Measurements from ENCODE around the gene PCDH9.

Gene PCDH9

DNA sequence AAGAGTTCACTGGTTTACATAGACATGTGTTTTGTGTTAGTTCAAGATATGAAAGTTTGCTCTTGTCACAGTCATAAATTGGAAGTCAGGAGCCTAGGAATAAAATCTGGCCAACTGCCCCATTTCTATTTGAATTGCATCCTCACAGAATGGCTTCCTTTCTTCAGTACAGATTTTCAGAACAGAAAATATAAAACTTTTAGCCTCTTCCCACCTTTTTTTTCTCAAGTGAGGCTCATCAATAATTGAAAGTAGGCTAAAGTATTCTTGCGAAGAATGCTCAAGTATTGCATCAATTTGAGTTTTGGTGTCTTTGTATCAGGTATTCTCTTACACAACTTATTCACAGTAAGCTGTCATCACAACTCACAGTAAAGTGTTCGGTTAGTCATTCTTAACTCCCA, 802.7 kb downstream of the PCDH9 start:
- Histone ChIP-seq H3K4me3 (ENCODE audit: low read length, poor library complexity, severe bottlenecking) (no peak overlapping the region), H3K4me1 (ENCODE audit: insufficient read depth, low read length, poor library complexity, severe bottlenecking) (no peaks in the 10 kb centered on the region), H2AFZ (ENCODE audit: low read length) (no peak overlapping the region), H3K36me3 (ENCODE audit: insufficient read depth, low read length) (no peaks in the 10 kb centered on the region), H3K9ac (ENCODE audit: low read depth, low read length, poor library complexity, severe bottlenecking) (no peak overlapping the region), H3K9me2 (replicated peaks; ENCODE audit: low read depth, low read length) (no peaks in the 10 kb centered on the region), H3K27me3 (ENCODE audit: insufficient read depth, low read length, poor library complexity, severe bottlenecking) (no peaks in the 10 kb centered on the region), H3K9me3 (ENCODE audit: insufficient read depth, low read depth, low read length) (no peaks in the 10 kb centered on the region), H3K79me2 (ENCODE audit: insufficient read depth, low read length) (no peaks in the 10 kb centered on the region), H3F3A (ENCODE audit: low read depth) (no peaks in the 10 kb centered on the region), H4K20me1 (ENCODE audit: insufficient read depth, low read length, poor library complexity, severe bottlenecking) (no peaks in the 10 kb centered on the region), H3K4me2 (ENCODE audit: low read depth, low read length, poor library complexity, severe bottlenecking) (no peak overlapping the region)
- TF ChIP-seq EZH2phosphoT487 (IDR thresholded peaks at IDR 0.05; ENCODE audit: borderline replicate concordance) (no peak), CTCF (conservative IDR thresholded peaks at IDR 0.05; ENCODE audit: low read length) (no peak)

- Histone ChIP-seq H3K9ac (ENCODE audit: low read depth, low read length, poor library complexity, severe bottlenecking) (no peak overlapping the region), H2AFZ (ENCODE audit: low read length) (no peak overlapping the region), H3K4me2 (ENCODE audit: low read depth, low read length, poor library complexity, severe bottlenecking) (no peak overlapping the region), H3K27me3 (ENCODE audit: insufficient read depth, low read length, poor library complexity, severe bottlenecking) (no peaks in the 10 kb centered on the region), H3K36me3 (ENCODE audit: insufficient read depth, low read length) (no peaks in the 10 kb centered on the region), H3K4me3 (ENCODE audit: low read length, poor library complexity, severe bottlenecking) (no peak overlapping the region), H3K9me2 (replicated peaks; ENCODE audit: low read depth, low read length) (no peaks in the 10 kb centered on the region), H3F3A (ENCODE audit: low read depth) (no peaks in the 10 kb centered on the region), H3K79me2 (ENCODE audit: insufficient read depth, low read length) (no peaks in the 10 kb centered on the region), H3K9me3 (ENCODE audit: insufficient read depth, low read depth, low read length) (no peaks in the 10 kb centered on the region), H4K20me1 (ENCODE audit: insufficient read depth, low read length, poor library complexity, severe bottlenecking) (no peaks in the 10 kb centered on the region), H3K4me1 (ENCODE audit: insufficient read depth, low read length, poor library complexity, severe bottlenecking) (no peaks in the 10 kb centered on the region)
- TF ChIP-seq EZH2phosphoT487 (IDR thresholded peaks at IDR 0.05; ENCODE audit: borderline replicate concordance) (no peak), CTCF (conservative IDR thresholded peaks at IDR 0.05; ENCODE audit: low read length) (no peak)
Measured at GRCh38 chr13:66425741-66426140, 804.4 kb downstream of the PCDH9 start.

DNA sequence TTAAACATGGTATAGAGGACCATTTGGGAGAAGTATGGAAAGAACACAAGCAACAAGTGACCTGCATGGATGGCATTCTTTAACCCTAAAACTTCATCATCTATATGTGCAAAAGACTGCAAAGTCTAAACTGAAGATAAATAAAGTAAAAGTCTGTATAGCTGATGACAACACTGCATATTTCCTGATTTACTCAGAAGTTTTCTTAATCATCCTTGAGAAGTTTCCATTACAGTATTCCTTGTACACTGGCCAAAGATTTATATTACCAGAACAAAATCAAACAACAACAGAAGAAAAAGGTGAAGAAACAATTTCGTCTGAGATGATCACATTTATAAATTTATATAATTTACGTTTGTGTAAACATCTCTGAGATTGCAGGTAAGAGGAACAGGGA, 805.7 kb downstream of the PCDH9 start:
- Histone ChIP-seq H3K4me2 (ENCODE audit: low read depth, low read length, poor library complexity, severe bottlenecking) (no peak overlapping the region), H3K4me1 (ENCODE audit: insufficient read depth, low read length, poor library complexity, severe bottlenecking) (no peaks in the 10 kb centered on the region), H2AFZ (ENCODE audit: low read length) (no peak overlapping the region), H3F3A (ENCODE audit: low read depth) (no peaks in the 10 kb centered on the region), H3K4me3 (ENCODE audit: low read length, poor library complexity, severe bottlenecking) (no peak overlapping the region), H4K20me1 (ENCODE audit: insufficient read depth, low read length, poor library complexity, severe bottlenecking) (no peaks in the 10 kb centered on the region), H3K9me3 (ENCODE audit: insufficient read depth, low read depth, low read length) (no peaks in the 10 kb centered on the region; the same call in 1 of the 2 replicates), H3K27me3 (ENCODE audit: insufficient read depth, low read length, poor library complexity, severe bottlenecking) (no peaks in the 10 kb centered on the region), H3K36me3 (ENCODE audit: insufficient read depth, low read length) (no peaks in the 10 kb centered on the region), H3K9me2 (replicated peaks; ENCODE audit: low read depth, low read length) (no peaks in the 10 kb centered on the region), H3K9ac (ENCODE audit: low read depth, low read length, poor library complexity, severe bottlenecking) (no peak overlapping the region), H3K79me2 (ENCODE audit: insufficient read depth, low read length) (no peaks in the 10 kb centered on the region)
- TF ChIP-seq EZH2phosphoT487 (IDR thresholded peaks at IDR 0.05; ENCODE audit: borderline replicate concordance) (no peak), CTCF (conservative IDR thresholded peaks at IDR 0.05; ENCODE audit: low read length) (no peak)

Data from Loucy (cell line).